Sigmoid colon (tissue), 7 donors: ENCODE results near the gene TLR9. TPM values are rescaled to one million over a fixed set of nuclear protein-coding genes. Genes with fewer than 3 reads are reported as not detected.
A peak's percentile ranks its signal among the peaks of the same experiment; 100 is the strongest.

Experiments used
- DNase-seq: peaks from one replicate; pipeline ENCODE4 v3.0.0-alpha.2; 2019
- H3K27ac ChIP-seq, 4 donors: fragments of 200-600 bp; sonication (generic); one replicate each; pipeline ENCODE4 v1.5.1; 2016 to 2019; ENCODE audit warnings: mild to moderate bottlenecking in 1 of 4
- H3K27me3 ChIP-seq, 3 donors: fragments of 200-600 bp; sonication (generic); one replicate each; pipeline ENCODE4 v1.5.1; 2019; ENCODE audit warnings: mild to moderate bottlenecking in 1 of 3
- H3K36me3 ChIP-seq, 4 donors: fragments of 200-600 bp; sonication (generic); one replicate each; pipeline ENCODE4 v1.5.1; 2016 to 2019
- H3K4me1 ChIP-seq, 4 donors: fragments of 200-600 bp; sonication (generic); one replicate each; pipeline ENCODE4 v1.5.1; 2017 to 2019
- H3K4me3 ChIP-seq, 4 donors: fragments of 200-600 bp; sonication (generic); one replicate each; pipeline ENCODE4 v1.5.1; 2017 to 2019; ENCODE audit warnings: mild to moderate bottlenecking in 2 of 4, moderate library complexity in 1 of 4
- H3K9me3 ChIP-seq, 4 donors: fragments of 200-600 bp in 3 of 4; sonication (generic) in 3 of 4; one replicate each; pipeline versions ENCODE4 v1.5.1 to v1.6.1; 2013 to 2019
- EP300 ChIP-seq, 4 donors: sonication (generic); formaldehyde crosslinking; IDR thresholded peaks; one replicate each; pipeline ENCODE4 v1.6.1; 2017; ENCODE audit warnings: antibody characterized with exemption in 4 of 4
- POLR2A ChIP-seq, 2 donors: fragments of 450-650 bp; IDR thresholded peaks; one replicate each; pipeline ENCODE4 v1.6.1; 2016; ENCODE audit warnings: antibody characterized with exemption in 2 of 2, mild to moderate bottlenecking in 2 of 2, moderate library complexity in 2 of 2
- POLR2AphosphoS5 ChIP-seq, 4 donors: sonication (generic); formaldehyde crosslinking; IDR thresholded peaks; one replicate each; pipeline ENCODE4 v1.6.1; 2017; ENCODE audit warnings: antibody characterized with exemption in 4 of 4
- whole genome bisulfite sequencing, 2 donors: extraction: QIAGEN DNeasy Blood & Tissue Kit; methylation state at CpG; one replicate each; pipeline ENCODE4 v1.1.7; 2013; 5-methylcytosine and 5-hydroxymethylcytosine counted together
- intact Hi-C: fragments of 100-400 bp; cut with DNase I; formaldehyde crosslinking; loops from one replicate; pipeline ENCODE4 v1.15.1; 2023
- polyA plus RNA-seq, 3 donors: library from polyadenylated mRNA; stranded (reverse); fragments of 200-250 nt; gene quantifications; one replicate each; pipeline ENCODE4 v1.2.3, GENCODE V29; 2013
- small RNA-seq, 3 donors: library from RNA; depleted of rRNA; stranded (forward); fragments of <200 nt; gene quantifications; one replicate each; pipeline ENCODE3, GENCODE V24; 2016
- total RNA-seq, 4 donors: library from RNA; depleted of rRNA; stranded (reverse); fragments of >200 nt; gene quantifications; one replicate each; pipeline ENCODE4 v1.1.0, GENCODE V29; 2016
- TF ChIP-seq, protein P1 (sequence below), 4 experiments: fragments of 450-650 bp in 3 of 4; fragments of 200-600 bp in 1 of 4; IDR thresholded peaks; one replicate each; pipeline ENCODE4 v1.5.1; 2016 to 2019; ENCODE audit warnings: antibody characterized with exemption in 4 of 4, mild to moderate bottlenecking in 3 of 4, moderate library complexity in 2 of 4
- donor health status: healthy with polysubstance abuse.
- donor health status: Bipolar disorder and iron deficiency.
- donor health status: healthy.

The TLR9 gene
- total and polyA plus RNA-seq, 7 donors = 0.54 to 0.98 (median 0.55) TPM; not detected in 4

DNA sequence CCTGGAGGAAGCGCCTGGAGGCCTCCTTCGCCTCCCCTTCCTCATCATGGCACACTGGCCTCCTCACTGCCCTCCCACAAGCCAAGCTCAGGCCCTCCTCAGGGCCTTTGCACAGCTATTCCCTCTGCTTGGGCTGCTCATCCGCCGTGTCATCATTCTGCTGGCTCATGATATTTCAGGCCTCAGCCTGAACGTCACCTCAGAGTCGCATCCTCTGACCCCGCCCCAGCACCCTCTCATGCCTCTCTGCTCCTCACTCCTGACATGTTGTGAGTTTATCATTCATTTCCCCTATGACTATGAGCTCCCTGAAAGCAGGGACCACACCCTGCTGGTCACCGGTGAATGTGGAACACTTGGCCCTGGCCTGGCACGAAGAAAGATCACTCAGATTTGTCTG lies 50.5 kb downstream of the TLR9 start:
- peak; percentile 35 for DNase-seq
- H3K4me1 ChIP-seq = no peaks in the 10 kb centered on the region
- intact Hi-C loops = no loop called here
- H3K9me3 ChIP-seq = no peaks in the 10 kb centered on the region
- TF ChIP-seq, protein P1, sequence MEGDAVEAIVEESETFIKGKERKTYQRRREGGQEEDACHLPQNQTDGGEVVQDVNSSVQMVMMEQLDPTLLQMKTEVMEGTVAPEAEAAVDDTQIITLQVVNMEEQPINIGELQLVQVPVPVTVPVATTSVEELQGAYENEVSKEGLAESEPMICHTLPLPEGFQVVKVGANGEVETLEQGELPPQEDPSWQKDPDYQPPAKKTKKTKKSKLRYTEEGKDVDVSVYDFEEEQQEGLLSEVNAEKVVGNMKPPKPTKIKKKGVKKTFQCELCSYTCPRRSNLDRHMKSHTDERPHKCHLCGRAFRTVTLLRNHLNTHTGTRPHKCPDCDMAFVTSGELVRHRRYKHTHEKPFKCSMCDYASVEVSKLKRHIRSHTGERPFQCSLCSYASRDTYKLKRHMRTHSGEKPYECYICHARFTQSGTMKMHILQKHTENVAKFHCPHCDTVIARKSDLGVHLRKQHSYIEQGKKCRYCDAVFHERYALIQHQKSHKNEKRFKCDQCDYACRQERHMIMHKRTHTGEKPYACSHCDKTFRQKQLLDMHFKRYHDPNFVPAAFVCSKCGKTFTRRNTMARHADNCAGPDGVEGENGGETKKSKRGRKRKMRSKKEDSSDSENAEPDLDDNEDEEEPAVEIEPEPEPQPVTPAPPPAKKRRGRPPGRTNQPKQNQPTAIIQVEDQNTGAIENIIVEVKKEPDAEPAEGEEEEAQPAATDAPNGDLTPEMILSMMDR (IDR thresholded peaks at IDR 0.05) = no peak
- no peak for TF ChIP-seq POLR2AphosphoS5 (IDR thresholded peaks at IDR 0.05)
- no peak for TF ChIP-seq EP300 (IDR thresholded peaks at IDR 0.05)
- no peak for TF ChIP-seq POLR2A (IDR thresholded peaks at IDR 0.05)
- no peak overlapping the region for H3K27ac ChIP-seq
- H3K27me3 ChIP-seq = no peaks in the 10 kb centered on the region
- no peak overlapping the region for H3K4me3 ChIP-seq
- no peaks in the 10 kb centered on the region for H3K36me3 ChIP-seq
- 84 to 86% methylated on average over 9 of the region's 9 CpGs for WGBS, 2 donors

DNA sequence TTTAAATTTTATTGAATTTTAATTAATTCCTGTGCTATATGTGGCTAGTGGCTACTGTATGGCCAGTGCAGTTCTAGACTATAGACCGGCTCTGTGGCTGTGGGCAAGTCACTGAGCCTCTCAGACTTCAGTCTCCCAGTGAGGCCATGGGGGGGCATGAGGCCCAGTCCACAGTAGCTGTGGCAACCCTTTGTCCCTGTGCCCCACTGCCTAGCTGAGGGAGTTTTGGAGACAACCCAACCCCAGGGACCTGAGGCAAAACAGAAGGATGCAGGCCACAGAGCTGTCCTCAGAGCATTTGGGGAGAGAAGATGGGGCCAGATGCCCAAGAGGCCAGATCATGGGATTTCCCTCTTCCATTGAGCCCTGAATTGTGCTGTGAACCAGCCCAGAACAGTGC lies 52.3 kb downstream of the TLR9 start:
- intact Hi-C loops = no loop called here
- no peaks in the 10 kb centered on the region for H3K4me1 ChIP-seq
- WGBS, 2 donors = 100% methylated on average over 1 of the region's 1 CpG
- TF ChIP-seq POLR2A (IDR thresholded peaks at IDR 0.05) (no peak), EP300 (IDR thresholded peaks at IDR 0.05) (no peak)
- TF ChIP-seq, protein P1 (IDR thresholded peaks at IDR 0.05) = no peak
- H3K4me3 ChIP-seq = no peak overlapping the region
- no peak overlapping the region for H3K27ac ChIP-seq
- H3K9me3 ChIP-seq = no peaks in the 10 kb centered on the region
- DNase-seq = peak; percentile 30
- H3K27me3 ChIP-seq = no peaks in the 10 kb centered on the region
- H3K36me3 ChIP-seq = no peaks in the 10 kb centered on the region

DNA sequence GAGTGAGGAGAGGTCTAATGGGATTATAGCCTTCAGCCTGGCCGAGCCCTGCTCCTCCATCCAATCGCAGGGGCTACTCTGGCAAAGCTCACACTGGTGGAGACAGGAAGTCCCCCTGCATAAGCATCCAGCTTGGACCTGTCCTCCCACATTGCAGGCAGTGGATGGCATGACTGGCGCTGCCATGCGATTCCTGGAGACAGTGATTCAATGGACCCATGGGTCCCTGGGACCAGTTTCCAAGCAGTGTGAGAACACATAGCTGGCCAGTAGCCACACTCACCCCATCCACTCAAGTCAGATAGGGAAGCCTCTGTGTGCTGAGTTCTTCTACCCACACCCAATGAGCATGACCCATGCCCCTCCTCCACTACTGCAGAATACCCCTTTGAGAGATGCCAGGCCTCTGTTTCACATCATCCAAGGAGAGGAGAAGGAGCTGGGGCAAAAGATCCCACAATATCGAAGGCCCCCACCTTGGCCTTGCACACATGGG lies 53.1 kb downstream of the TLR9 start:
- Histone ChIP-seq H3K4me1 (no peaks in the 10 kb centered on the region), H3K27me3 (no peaks in the 10 kb centered on the region), H3K9me3 (no peaks in the 10 kb centered on the region), H3K27ac (no peak overlapping the region), H3K4me3 (no peak overlapping the region), H3K36me3 (no peaks in the 10 kb centered on the region)
- no peak for DNase-seq
- intact Hi-C loops = no loop called here
- TF ChIP-seq, protein P1 (IDR thresholded peaks at IDR 0.05) = no peak
- no peak for TF ChIP-seq EP300 (IDR thresholded peaks at IDR 0.05)
- WGBS, 2 donors = 92 to 93% methylated on average over 5 of the region's 5 CpGs

DNA sequence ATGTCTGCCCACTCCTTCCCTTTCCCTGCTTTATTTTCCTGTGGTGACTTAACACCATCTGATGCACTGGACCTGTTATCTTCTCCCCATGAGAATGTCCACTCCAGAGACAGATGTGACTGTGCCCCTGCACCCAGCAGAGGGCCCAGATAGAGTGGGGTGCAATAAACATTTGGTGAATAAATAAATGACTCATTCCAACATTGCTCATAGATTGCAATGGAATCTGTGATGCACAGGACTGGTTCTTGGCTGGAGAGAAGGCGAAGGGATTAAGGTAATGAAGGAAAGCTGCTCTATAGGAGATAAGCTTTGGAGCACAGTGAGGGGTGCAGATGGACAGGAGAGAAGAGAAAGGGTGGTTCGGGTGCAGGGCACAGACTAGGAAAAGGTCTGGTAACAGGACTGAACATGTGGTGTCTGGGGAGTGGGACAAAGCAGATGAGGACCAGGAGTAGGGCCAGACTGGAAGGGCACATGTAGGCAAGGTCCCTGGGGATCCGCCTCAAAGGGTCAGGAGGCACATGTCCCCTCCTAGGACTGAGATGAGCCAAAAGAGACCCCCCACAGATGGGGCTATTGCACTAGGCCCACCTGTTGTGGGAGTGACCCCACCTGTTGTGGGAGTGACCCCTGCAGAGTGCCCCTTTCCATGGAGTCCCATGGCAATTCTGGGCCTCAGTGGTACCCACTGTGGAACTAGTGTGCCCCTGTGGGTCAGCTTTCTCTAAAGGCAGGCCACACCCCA lies 53.8 kb downstream of the TLR9 start:
- DNase-seq = peak; percentile 46
- intact Hi-C loops = no loop called here
- TF ChIP-seq EP300 (IDR thresholded peaks at IDR 0.05) (no peak), POLR2A (IDR thresholded peaks at IDR 0.05) (no peak), POLR2AphosphoS5 (IDR thresholded peaks at IDR 0.05) (no peak)
- TF ChIP-seq, protein P1 (IDR thresholded peaks at IDR 0.05) = no peak
- H3K9me3 ChIP-seq = no peaks in the 10 kb centered on the region
- no peak overlapping the region for H3K27ac ChIP-seq
- no peaks in the 10 kb centered on the region for H3K27me3 ChIP-seq
- no peaks in the 10 kb centered on the region for H3K36me3 ChIP-seq
- WGBS, 2 donors = 74 to 83% methylated on average over 3 of the region's 3 CpGs
- H3K4me3 ChIP-seq = no peak overlapping the region
- H3K4me1 ChIP-seq = no peaks in the 10 kb centered on the region

Small RNAs within 50 kb of the gene (small RNA-seq; reads per million reads assigned to genes)
- 476 to 1,017 (median 578) reads per million in 3 donors for gene MIRLET7G

Other genes with a start within 250 kb of the TLR9 start
- gene ACY1, start 242.1 kb downstream of the TLR9 start, total RNA-seq = 10 to 100 TPM in 3 of 4 donors, 1 to 10 TPM in 1; 1.4 to 25.3 (median 16.6) TPM
- gene ACY1, start 242.1 kb downstream of the TLR9 start, polyA plus RNA-seq = 100 to 1,000 TPM; 122 to 279 (median 146) TPM
- 1,000 to 10,000 TPM; 1,247 to 2,632 (median 2,024) TPM for gene RPL29, start 229.8 kb downstream of the TLR9 start, total RNA-seq
- 1,000 to 10,000 TPM; 1,880 to 2,993 (median 2,094) TPM for gene RPL29, start 229.8 kb downstream of the TLR9 start, polyA plus RNA-seq
- 1 to 10 TPM; 6.3 to 7.5 (median 7.0) TPM for gene DUSP7, start 169.1 kb downstream of the TLR9 start, total RNA-seq
- gene DUSP7, start 169.1 kb downstream of the TLR9 start, polyA plus RNA-seq = 1 to 10 TPM; 3.0 to 7.6 (median 4.2) TPM
- 1 to 10 TPM in 3 of 4 donors, under 1 TPM in 1; 0.66 to 1.7 (median 1.2) TPM for gene POC1A, start 71.2 kb downstream of the TLR9 start, total RNA-seq
- 10 to 100 TPM in 1 of 3 donors, 1 to 10 TPM in 2; 3.6 to 15.8 (median 7.6) TPM for gene POC1A, start 71.2 kb downstream of the TLR9 start, polyA plus RNA-seq
- 10 to 100 TPM; 23.2 to 27.3 (median 25.8) TPM for gene ALAS1, start 27.5 kb downstream of the TLR9 start, total RNA-seq
- gene ALAS1, start 27.5 kb downstream of the TLR9 start, polyA plus RNA-seq = 100 to 1,000 TPM in 1 of 3 donors, 10 to 100 TPM in 2; 70.7 to 121 (median 81.7) TPM
- 10 to 100 TPM; 40.4 to 57.3 (median 50.8) TPM for gene TWF2, start 13.5 kb upstream of the TLR9 start, total RNA-seq
- 10 to 100 TPM; 62.5 to 79.3 (median 65.3) TPM for gene TWF2, start 13.5 kb upstream of the TLR9 start, polyA plus RNA-seq
- 10 to 100 TPM; 21.7 to 28.2 (median 24.8) TPM for gene PPM1M, start 20.1 kb upstream of the TLR9 start, total RNA-seq
- 10 to 100 TPM in 2 of 3 donors, 1 to 10 TPM in 1; 5.8 to 16.9 (median 11.4) TPM for gene PPM1M, start 20.1 kb upstream of the TLR9 start, polyA plus RNA-seq
- 10 to 100 TPM; 44.4 to 54.9 (median 48.0) TPM for gene WDR82, start 53.0 kb upstream of the TLR9 start, total RNA-seq
- gene WDR82, start 53.0 kb upstream of the TLR9 start, polyA plus RNA-seq = 10 to 100 TPM; 22.2 to 50.2 (median 28.4) TPM
- gene GLYCTK, start 62.2 kb upstream of the TLR9 start, total RNA-seq = 1 to 10 TPM; 1.6 to 4.6 (median 3.8) TPM
- 10 to 100 TPM; 20.4 to 48.2 (median 48.1) TPM for gene GLYCTK, start 62.2 kb upstream of the TLR9 start, polyA plus RNA-seq
- 1 to 10 TPM; 2.3 to 8.6 (median 6.1) TPM for gene DNAH1, start 90.7 kb upstream of the TLR9 start, total RNA-seq
- 1 to 10 TPM; 1.2 to 7.7 (median 1.4) TPM for gene DNAH1, start 90.7 kb upstream of the TLR9 start, polyA plus RNA-seq
- gene BAP1, start 184.4 kb upstream of the TLR9 start, total RNA-seq = 10 to 100 TPM; 46.0 to 59.5 (median 52.0) TPM
- 10 to 100 TPM; 47.2 to 83.0 (median 50.5) TPM for gene BAP1, start 184.4 kb upstream of the TLR9 start, polyA plus RNA-seq
- gene PHF7, start 185.0 kb upstream of the TLR9 start, total RNA-seq = 10 to 100 TPM in 3 of 4 donors, 1 to 10 TPM in 1; 8.9 to 14.1 (median 11.9) TPM
- 10 to 100 TPM in 1 of 3 donors, 1 to 10 TPM in 2; 5.3 to 10.5 (median 9.0) TPM for gene PHF7, start 185.0 kb upstream of the TLR9 start, polyA plus RNA-seq
- gene SEMA3G, start 219.5 kb upstream of the TLR9 start, total RNA-seq = 1 to 10 TPM; 2.6 to 5.4 (median 4.3) TPM
- gene SEMA3G, start 219.5 kb upstream of the TLR9 start, polyA plus RNA-seq = 1 to 10 TPM in 1 of 3 donors, under 1 TPM in 2; 0.23 to 7.4 (median 0.60) TPM
- gene TNNC1, start 228.4 kb upstream of the TLR9 start, total RNA-seq = 1 to 10 TPM in 1 of 4 donors, under 1 TPM in 1, not detected in 2; 0.99 to 2.9 TPM
- 10 to 100 TPM in 2 of 3 donors, 1 to 10 TPM in 1; 2.6 to 34.2 (median 23.6) TPM for gene TNNC1, start 228.4 kb upstream of the TLR9 start, polyA plus RNA-seq
- 100 to 1,000 TPM in 1 of 4 donors, 10 to 100 TPM in 3; 53.5 to 113 (median 68.4) TPM for gene NISCH, start 230.0 kb upstream of the TLR9 start, total RNA-seq
- 10 to 100 TPM; 14.3 to 47.4 (median 18.0) TPM for gene NISCH, start 230.0 kb upstream of the TLR9 start, polyA plus RNA-seq